ENCODE measurements around the gene ZBTB20.

- TF ChIP-seq CTCF (IDR thresholded peaks at IDR 0.05) (no peak), POLR2A (IDR thresholded peaks at IDR 0.05) (no peak)
Measured at GRCh38 chr3:114690911-114691310, 456.2 kb downstream of the ZBTB20 start.
